ENCODE results near the gene LYPLAL1.

GRCh38 chr1:219226196-219226595 is 52.5 kb downstream of the LYPLAL1 start:
- TF ChIP-seq CTCF (IDR thresholded peaks at IDR 0.05) (no peak), POLR2AphosphoS5 (IDR thresholded peaks at IDR 0.05) (no peak), POLR2A (IDR thresholded peaks at IDR 0.05) (no peak)
